Measurements from ENCODE around the gene ZNF25. TPM values are rescaled to one million over a fixed set of nuclear protein-coding genes. Genes with fewer than 3 reads are reported as not detected.

ZNF25 gene
- total and polyA plus RNA-seq, 9 of the 15 experiments (the other 6 are each of a cell fraction or from before 2014, with no cell fraction given): 0.62 to 2.3 (median 1.6) TPM

- TF ChIP-seq ZSCAN32 (CRISPR knock-in tag; IDR thresholded peaks at IDR 0.05) (no peak), CREB1 (IDR thresholded peaks at IDR 0.05) (peak; percentile 88), CREB1 (CRISPR knock-in tag; IDR thresholded peaks at IDR 0.05) (peak; percentile 85), ZNF449 (CRISPR knock-in tag; IDR thresholded peaks at IDR 0.05) (no peak), EZH2 (IDR thresholded peaks at IDR 0.05; ENCODE audit: borderline replicate concordance, low read depth, low read length) (no peak), ZC3H8 (IDR thresholded peaks at IDR 0.05) (no peak), SRSF3 (IDR thresholded peaks at IDR 0.05; ENCODE audit: insufficient read depth, low read length) (no peak), SMAD2 (IDR thresholded peaks at IDR 0.05; ENCODE audit: low read depth, low read length) (no peak), ZNF668 (CRISPR knock-in tag; IDR thresholded peaks at IDR 0.05) (peak; percentile 9; the same call in 1 of the 2 replicates), ZNF174 (CRISPR knock-in tag; IDR thresholded peaks at IDR 0.05) (no peak), UBTF (IDR thresholded peaks at IDR 0.05; ENCODE audit: borderline replicate concordance in 1 of 2, low read depth in 2 of 2, low read length in 2 of 2) (peak; percentile 76 to 84; a peak in 1 of 4 replicates), NR2F6 (CRISPR knock-in tag; IDR thresholded peaks at IDR 0.05) (no peak), TCF7 (IDR thresholded peaks at IDR 0.05; ENCODE audit: borderline replicate concordance) (0 out of 2 replicates have a peak, but pooled peaks have one; percentile 47), RERE (CRISPR knock-in tag; IDR thresholded peaks at IDR 0.05; ENCODE audit: borderline replicate concordance) (no peak), NFXL1 (CRISPR knock-in tag; IDR thresholded peaks at IDR 0.05) (no peak), ZBTB7A (IDR thresholded peaks at IDR 0.05; ENCODE audit: borderline replicate concordance, control insufficient read depth, low read depth, low read length) (peak; percentile 93), XRCC3 (IDR thresholded peaks at IDR 0.05) (no peak)
Measured at GRCh38 chr10:37976091-37976879, at the start of gene ZNF25 (continued).

Data from K562 (cell line).